Suppressor macrophage (primary cell): ENCODE measurements around the gene PBX1.

Source experiments
- DNase-seq, 4 experiments: peaks; one replicate each; pipeline ENCODE4 v3.0.0-alpha.2; 2020 to 2022

The PBX1 gene

DNA sequence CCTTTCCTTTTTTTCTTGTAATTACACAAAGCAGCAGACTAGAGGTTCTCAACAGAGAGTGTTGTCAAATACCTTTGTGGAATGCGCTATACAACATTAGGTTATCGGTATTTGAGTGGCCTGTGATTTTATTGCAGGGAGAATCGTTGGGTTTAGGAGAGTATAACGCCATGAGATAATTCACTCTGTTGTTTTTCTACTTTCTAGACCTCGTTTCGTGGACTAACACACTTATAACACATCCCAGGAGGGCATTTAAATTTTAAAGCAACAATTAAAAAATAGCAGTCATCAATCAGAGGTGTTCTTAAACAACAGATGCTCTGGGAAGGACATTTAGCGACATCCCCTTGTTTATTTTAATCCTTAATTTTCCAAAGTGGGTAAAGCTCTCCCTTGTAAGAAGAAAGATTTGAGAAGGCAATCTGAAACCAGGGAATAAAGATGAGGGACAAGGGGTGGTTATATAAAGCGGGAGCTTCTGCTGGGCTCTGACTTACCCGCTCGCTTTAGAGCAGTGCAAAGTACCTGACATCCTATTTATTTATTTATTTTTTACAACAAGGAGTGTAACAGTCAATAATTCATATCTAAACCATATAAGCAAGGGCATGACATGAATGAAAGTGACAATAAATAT, 4.9 kb downstream of the PBX1 start:
- DNase-seq, result no peak

GRCh38 chr1:164564378-164564777, 5.4 kb downstream of the PBX1 start:
- DNase-seq, result no peak

GRCh38 chr1:164565357-164565756, 6.4 kb downstream of the PBX1 start:
- DNase-seq, result no peak

DNA sequence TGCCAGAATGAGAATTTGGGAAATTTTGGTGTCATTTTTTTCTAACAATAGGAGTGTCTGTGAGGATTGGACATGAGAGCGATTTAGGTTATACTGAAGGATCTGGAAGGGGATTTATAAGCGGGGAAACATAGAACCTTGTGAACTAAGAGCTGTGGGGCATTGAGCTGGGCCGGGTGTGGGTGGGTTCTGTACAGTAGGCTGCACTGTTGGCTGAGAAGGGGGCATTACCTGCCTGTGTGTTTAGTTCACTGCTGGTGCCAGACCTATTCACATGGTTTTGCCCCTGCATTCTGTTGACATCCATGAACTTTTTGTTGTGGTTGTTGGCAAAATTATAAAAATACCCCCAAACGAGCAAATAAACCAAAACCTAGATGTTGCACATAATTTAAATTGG, 8.8 kb downstream of the PBX1 start:
- DNase-seq, result no peak

- DNase-seq, result no peak
Measured at GRCh38 chr1:164569241-164569640, 10.3 kb downstream of the PBX1 start.

GRCh38 chr1:164569866-164570265, 10.9 kb downstream of the PBX1 start:
- DNase-seq, result no peak

GRCh38 chr1:164571333-164571732, 12.3 kb downstream of the PBX1 start:
- no peak for DNase-seq

DNA sequence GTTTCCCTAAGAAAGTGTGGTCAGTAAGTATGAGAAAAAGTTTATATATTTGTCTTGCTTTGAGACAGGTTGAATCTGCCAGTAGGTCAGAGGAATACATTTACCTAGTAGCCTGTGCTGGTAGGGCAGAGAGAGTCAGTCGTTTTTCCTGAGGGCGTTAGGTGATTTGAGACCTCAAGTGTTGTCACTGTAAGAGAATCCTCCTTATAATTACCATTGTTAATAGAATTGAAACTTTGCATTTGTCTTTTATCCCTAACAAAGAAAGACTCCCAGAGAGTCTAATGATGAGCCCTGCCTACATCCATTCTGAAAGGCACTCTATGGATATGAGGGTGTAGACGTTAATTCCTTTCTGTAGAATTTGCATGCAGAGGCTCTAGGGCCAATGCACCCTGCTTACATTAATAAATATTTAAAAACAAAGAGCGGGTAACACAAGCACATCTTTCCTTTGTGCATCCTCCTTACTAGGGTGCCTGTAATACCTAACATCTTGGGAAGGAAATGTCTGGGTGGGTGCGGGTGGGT, 16.4 kb downstream of the PBX1 start:
- no peak for DNase-seq

DNA sequence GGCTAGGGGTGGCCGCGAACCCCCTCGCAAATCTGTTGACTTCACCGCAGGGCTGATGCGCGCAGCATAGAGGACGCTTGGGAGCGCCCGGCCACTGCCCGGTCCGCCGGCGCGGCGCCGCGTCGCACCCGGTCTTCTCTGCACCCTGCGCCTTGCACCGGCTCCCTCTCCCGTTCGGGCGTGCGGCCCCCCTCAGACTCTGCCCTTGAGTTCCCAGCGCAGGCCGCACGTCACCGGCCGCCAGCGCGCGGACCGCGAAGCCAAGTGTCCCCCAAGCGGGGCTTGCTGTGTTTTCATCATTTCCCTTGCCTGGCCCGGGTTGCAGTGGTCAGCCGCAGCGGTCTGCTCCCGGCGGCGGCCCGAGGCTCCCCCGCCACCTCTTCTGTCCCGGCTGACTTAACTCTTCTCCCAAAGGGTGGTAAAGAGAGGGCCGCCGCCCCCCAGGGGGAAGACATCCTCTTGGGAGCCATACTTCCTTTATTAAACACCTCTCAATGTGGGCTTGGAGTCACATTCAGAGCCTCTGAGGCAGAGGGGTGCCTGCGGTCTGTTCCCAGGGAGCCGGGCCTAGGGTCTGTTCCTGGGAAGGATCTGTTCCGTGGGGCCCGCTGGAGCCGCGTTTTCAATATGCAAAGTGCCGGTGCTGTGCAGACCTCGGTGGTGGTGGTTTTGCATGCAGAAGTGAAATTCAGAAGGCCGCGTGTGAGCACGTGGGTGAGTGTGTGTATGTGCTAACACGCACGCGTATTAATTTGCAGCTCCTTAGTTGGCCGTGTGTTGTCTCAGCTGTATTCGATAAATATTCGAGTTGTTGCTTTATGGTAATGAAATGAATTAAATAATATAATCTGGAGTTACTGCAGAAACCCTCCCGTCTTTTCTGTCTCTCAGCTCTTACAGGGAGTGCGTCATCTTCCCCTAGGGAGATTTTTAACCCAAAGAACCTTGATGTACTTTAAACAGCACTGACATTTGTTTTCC, 17.6 kb downstream of the PBX1 start:
- DNase-seq, result no peak

DNA sequence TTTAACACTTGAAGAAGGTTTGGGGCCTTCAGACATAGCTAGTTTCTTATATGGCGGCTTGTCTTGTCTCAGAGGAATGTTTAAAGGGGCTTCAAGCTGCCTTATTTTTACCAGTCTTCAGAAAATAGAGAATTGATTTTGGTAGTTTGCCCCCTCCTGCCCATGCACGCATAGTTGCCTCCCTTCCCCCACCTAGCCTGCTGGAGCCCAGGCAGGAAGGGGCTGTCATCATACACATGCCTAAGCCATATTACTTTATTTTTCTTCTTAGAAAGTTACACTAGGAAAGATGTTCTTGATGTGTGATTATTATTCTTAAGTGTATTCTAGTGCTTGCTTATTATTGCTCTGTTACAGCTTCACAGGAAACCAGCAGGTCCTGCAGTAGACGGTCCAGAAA, 18.3 kb downstream of the PBX1 start:
- DNase-seq, result no peak

- no peak for DNase-seq
Measured at GRCh38 chr1:164578479-164579200, 19.7 kb downstream of the PBX1 start.

- no peak for DNase-seq
Measured at GRCh38 chr1:164579381-164579780, 20.4 kb downstream of the PBX1 start.

GRCh38 chr1:164581762-164582161, 22.8 kb downstream of the PBX1 start:
- no peak for DNase-seq

GRCh38 chr1:164583196-164583595, 24.2 kb downstream of the PBX1 start:
- no peak for DNase-seq

DNA sequence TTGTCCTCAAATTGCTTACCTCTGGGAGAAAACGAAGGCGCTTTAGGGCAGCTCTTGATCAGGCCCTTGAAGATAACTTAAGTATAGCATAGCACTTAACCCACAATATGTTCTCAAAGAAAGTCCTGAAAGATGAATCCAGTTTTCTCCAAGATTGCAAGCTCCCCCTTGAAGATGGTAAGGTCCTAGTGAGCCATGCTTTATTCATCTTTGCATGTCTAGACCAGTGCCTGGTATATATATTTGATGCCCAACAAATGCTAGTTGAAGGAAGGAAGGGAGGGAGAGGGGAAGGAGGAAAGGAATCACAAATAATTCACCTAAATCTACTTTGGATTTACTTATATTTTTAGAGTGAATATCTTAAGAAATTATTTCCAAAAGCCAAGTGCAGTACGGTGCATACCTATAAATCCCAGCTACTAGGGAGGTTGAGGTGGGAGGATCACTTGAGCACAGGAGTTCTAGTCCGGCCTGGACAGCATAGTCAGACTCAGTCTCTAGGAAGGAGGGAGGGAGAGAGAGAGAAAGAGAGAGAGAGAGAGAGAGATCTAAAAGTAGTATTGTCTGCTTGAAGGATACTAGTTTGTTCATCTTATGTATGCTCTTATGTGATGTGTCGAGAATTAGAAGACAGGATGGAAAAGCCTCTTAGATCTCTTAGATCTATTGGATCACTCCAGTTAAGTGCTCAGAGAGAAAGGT, 25.0 kb downstream of the PBX1 start:
- DNase-seq, result no peak

- no peak for DNase-seq
Measured at GRCh38 chr1:164586591-164586990, 27.6 kb downstream of the PBX1 start.

DNA sequence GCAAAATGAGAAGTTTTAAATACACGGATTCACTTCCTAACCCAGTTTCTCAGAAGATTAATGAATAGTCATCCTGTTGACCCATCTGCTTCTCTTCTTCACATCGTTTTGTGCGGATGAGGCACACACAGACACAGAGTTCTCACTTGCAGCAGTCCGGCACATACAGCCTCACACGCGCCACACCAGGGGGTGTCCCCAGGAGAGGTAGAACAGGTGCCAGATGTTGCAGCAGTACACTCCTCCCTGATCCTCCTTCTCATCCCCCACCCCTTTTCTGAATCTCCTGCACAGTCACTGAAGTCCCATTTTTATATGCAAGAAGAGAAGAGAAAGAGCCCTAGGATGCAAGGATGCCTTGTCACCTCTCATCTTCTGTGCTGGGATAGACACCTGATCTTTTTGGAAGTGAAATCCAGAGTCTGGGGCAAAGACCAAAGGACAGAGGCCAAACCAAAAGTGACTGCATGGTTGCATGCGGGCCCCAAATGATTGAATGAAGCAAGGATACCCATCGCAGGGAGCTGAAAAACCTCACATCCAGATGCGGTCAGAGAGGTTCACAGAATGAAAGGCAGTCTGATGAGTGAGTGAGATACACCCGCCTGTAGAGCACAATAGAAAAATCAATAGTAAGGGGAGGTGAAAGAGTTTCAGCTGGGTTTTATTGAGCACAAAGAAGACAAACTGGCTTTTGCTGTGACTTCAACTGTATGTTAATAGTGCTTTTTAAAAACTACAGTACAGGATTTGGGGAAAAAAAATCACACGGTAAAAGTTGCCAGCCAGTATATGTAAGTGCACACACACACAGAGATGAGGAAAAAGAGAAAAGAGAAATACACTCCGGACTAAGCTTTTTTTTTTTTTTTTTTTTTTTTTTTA, 28.9 kb downstream of the PBX1 start:
- DNase-seq, result no peak

GRCh38 chr1:164588516-164589341, 29.7 kb downstream of the PBX1 start:
- DNase-seq, result peak; percentile 2 to 40 (median 10)

DNA sequence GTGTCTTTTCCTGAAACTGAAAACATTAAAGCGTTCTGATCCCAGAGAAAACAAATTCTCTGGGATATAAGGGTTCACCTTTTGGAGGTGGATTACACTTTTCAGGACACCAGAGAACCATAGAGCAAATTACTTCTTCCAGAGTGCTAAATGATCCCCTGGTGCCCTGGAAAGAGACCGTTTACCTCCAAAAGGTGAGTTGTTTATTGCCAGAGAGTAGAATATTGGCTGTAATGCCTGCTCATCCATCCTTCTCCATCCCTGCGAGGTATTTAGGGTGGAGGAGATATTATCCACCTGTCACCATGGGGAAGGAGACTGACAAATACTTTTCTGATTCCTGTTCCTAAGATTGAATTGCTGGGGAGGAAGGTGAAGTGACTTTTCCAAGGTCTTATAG, 30.4 kb downstream of the PBX1 start:
- DNase-seq, result no peak

GRCh38 chr1:164589961-164590507, 31.1 kb downstream of the PBX1 start:
- no peak for DNase-seq
